GM13976 (cell line): ENCODE measurements around the gene ASB2.

ENCODE experiments used
- DNase-seq: peaks from one replicate; pipeline ENCODE4 v3.0.0; 2012; ENCODE audit warnings: low spot score
- in situ Hi-C: fragments of 300-500 bp; cut with MboI; formaldehyde crosslinking; loops from one replicate; pipeline ENCODE4 v1.12.0; 2022; ENCODE audit warnings: low sequenced_read_pairs, mixed read lengths, inconsistent platforms; ENCODE audit not compliant: unreplicated experiment
- TF ChIP-seq, protein P1 (sequence below): IDR thresholded peaks from 2 replicates; pipeline ENCODE4 v1.5.1; 2012; ENCODE audit warnings: borderline replicate concordance, mild to moderate bottlenecking; ENCODE audit not compliant: insufficient read depth; ENCODE audit errors: extremely low read depth, missing control alignments, control extremely low read depth

Gene ASB2

GRCh38 chr14:93977790-93978581, 1.6 kb upstream of the ASB2 start:
- DNase-seq = no peak
- in situ Hi-C loops = loop anchor here (25.0 kb wide), 1 partner anchor 1159 kb away; no protein-coding TSS in a partner anchor
- TF ChIP-seq, protein P1, sequence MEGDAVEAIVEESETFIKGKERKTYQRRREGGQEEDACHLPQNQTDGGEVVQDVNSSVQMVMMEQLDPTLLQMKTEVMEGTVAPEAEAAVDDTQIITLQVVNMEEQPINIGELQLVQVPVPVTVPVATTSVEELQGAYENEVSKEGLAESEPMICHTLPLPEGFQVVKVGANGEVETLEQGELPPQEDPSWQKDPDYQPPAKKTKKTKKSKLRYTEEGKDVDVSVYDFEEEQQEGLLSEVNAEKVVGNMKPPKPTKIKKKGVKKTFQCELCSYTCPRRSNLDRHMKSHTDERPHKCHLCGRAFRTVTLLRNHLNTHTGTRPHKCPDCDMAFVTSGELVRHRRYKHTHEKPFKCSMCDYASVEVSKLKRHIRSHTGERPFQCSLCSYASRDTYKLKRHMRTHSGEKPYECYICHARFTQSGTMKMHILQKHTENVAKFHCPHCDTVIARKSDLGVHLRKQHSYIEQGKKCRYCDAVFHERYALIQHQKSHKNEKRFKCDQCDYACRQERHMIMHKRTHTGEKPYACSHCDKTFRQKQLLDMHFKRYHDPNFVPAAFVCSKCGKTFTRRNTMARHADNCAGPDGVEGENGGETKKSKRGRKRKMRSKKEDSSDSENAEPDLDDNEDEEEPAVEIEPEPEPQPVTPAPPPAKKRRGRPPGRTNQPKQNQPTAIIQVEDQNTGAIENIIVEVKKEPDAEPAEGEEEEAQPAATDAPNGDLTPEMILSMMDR = no peak

DNA sequence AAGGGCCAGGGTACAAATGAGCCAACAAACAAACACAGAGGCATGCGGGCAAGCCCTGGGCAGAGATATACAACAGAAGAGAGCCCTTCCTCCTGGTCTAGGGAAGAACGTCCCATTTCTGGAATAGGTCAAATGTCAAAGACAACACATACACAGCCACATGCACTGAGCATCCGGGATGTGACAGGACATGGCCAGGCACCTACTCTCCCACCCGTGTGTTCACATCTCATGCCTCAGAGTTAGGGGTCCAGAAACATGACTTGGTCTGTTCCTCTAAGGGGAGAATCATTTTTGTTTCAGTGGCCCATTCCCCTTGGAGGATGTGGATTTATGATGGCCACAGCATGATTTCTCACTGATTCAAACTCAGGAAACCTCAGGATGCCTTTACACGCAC, 801 bp upstream of the ASB2 start:
- in situ Hi-C loops = loop anchor here (25.0 kb wide), 1 partner anchor 1160 kb away; no protein-coding TSS in a partner anchor
- DNase-seq = no peak
- TF ChIP-seq, protein P1 = no peak

DNA sequence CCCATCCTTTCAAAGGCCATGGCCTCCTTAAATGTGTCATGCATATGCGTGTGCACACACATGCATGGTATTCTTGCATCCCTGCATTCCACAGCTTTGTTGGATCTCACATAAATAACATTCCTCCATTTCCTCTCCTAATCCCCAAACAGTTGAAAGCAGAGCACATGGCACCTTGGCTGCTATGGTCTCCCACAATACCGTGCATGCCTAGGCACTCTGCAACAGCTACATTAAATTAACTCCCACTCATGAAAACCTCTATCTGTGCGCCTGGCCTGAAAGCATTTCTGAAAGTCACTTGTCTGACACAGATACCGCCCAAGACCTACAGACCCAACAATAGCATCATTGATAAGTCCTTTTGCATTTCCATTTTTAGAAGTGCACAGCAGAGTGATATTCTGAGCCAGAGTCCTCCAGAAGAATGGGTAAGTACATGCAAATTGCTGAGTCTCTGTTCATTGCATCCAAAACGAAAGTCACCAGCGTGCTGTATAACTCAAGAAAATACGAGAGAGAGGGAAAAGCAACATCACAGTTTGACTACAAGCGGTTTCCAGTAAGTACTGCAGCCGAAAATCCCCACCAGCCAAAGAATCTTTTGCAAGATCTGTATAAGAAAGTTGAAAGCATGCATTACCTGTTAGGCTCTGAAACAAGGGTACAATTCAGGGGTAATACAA, 436 bp downstream of the ASB2 start:
- peak; percentile 84 for DNase-seq
- in situ Hi-C loops = loop anchor here (25.0 kb wide), 1 partner anchor 1161 kb away; no protein-coding TSS in a partner anchor
- TF ChIP-seq, protein P1 = no peak

DNA sequence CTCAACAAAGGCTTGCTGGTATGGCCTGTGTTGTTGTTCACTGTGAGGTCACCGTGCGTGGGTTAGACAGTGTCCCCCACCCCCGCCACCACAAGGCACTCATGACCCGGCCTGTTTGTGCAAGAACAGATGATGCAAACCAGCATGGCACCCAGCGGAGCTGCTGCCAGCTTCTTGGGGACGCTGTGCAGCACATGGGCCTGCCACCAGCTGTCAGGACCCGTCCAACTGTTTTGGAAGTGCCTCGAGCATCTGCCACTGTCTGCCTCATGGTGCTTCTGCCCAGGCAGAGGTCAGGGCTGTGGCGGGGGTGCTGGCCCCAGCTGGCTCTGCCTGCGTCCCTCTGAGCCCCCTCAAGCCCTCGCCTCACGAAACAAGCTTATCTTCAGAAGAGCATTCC, 1.5 kb downstream of the ASB2 start:
- in situ Hi-C loops = loop anchor here (25.0 kb wide), 1 partner anchor 1162 kb away; no protein-coding TSS in a partner anchor
- TF ChIP-seq, protein P1 = no peak
- no peak for DNase-seq

- in situ Hi-C loops = no loop called here
- DNase-seq = no peak
- TF ChIP-seq, protein P1 = no peak
These were observed 2.1 kb downstream of the ASB2 start for GRCh38 chr14:93974299-93974698.

DNA sequence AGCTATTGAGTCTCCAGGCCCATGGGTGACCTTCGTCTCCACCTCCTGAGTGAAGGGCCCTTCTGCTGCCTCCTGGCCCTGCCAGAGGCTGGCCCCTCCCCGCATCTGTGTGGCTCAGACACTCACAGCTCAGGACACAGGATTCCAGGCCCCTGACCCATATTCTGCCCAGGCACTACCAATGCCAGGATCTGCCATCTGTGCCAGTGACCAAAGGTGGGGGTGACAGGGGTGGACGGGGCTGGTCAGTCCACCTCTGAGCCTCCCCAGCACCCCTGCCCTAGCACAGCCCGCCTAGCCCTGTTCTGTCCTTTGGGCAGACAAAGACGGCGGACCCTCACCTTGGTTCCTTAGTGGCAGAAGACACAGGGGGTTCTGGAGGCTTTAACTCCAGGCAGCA, 2.8 kb downstream of the ASB2 start:
- no peak for DNase-seq
- in situ Hi-C loops = no loop called here
- TF ChIP-seq, protein P1 = no peak
